ENCODE results near the gene ROMO1.
"Not testable (repeated sequence)": the region's sequence is repeated elsewhere in the genome, so short reads cannot be mapped to it uniquely, and the experiment has no call there.

Gene ROMO1

DNA sequence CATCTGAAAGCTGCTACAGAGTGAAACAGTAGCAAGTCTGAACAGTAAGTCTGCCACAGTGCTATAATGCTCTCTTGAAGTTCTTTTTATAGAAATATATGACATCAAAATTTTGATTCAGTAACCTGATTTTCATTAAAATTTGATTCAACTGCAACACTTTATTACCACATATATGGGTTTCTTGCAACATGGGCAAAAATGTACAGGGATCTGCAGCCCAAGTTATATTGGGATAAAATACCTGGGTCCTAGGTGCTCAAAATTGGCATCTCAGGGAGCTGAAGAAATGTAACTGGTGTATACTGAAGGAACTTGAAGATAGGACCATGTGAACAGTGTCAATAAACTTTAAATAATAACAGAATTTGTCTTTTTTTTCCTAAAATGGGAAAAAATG is 10.8 kb downstream of the ROMO1 start:
- no peak for DNase-seq (ENCODE audit: low read depth in 3 of 3)

DNA sequence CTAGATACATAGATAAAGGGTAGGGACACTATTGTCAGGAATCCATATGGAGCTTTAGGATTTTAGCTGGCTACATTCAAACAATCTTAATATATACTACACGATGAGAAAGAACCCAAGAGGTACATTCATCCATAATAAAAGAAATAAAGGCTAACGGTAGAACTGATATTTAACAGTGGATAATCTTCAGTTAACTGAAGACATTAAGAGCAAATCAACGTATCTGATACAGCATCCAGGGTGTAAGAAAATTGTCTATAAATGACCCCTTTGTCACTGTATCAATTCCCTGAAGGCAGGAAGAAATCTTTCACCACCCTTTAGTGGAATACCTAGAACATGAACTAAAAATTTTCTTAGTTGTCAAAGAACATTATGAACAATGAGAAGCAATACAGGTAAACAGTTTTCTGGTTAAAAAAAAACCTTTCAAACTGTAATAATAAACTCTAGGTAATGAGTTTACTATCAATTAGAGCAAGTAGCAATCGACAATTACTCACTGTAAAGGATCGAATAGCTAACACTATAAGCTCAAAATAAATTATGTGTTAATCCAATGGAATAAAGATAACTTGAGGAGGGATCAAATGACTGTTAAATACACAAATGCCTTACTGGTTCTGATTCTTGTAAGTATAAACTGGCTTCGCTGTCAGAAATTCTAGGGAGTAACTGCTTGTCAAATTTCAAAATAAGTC is 11.8 kb downstream of the ROMO1 start:
- DNase-seq (ENCODE audit: low read depth in 3 of 3): no peak

DNA sequence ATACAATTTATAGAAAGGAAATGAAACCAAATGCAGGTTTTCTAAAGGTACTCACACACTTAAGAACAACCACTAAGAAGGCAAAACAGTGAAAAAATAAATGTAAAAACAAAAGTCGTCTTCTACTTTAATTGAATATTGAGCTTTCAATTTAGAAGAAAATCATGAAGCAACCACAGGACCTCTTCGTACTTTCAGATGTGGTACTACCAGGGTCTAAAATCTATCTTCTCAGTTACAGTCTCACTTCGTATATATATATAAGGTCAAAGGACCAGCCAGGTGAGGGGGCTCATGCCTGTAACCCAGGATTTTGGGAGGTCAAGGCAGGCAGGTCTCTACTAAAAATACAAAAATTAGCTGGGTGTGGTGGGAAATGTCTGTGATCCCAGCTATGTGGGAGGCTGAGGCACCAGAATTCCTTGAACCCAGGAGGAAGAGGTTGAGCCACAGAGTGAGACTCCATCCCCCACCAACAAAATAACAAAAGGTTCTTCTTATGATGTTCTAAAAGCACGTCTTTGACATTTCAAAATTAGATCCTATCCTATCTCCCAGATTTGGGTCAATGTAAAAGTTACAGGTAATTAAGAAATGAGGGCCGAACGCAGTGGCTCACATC is 12.5 kb downstream of the ROMO1 start:
- no peak for DNase-seq (ENCODE audit: low read depth in 3 of 3)

DNA sequence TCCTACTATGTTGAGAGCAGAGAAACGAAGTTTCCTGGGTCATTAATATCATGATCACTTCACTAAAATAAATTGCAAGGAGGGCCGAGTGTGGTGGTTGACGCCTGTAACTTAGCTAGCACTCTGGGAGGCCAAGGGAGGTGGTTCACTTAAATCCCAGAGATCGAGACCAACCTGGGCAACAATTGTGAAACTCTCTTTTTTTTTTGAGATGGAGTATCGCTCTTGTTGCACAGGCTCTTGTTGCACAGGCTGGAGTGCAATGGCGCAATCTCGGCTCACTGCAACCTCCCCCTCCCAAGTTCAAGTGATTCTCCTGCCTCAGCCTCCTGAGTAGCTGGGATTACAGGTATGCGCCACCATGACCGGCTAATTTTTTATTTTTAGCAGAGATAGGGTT is 13.9 kb downstream of the ROMO1 start:
- not testable (repeated sequence) for DNase-seq (ENCODE audit: low read depth in 3 of 3)

DNA sequence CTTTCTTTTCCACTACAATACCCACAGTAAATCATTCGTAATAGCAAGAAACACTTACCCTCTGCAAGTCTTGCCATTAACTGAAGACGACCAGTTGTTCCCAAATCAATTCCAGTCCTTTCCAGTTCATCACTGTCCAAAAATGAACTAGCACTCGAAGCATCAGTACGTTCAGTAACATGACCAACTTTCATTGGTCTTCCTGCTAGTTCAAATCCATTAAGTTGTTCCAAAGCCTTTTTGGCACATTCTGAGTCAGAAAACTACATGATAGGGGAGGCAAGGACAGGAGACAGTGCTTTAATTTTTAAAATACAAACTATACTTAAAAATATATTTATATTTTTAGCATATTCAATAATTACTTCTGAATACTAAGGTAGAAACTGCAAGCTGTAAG is 14.9 kb downstream of the ROMO1 start:
- no peak for DNase-seq (ENCODE audit: low read depth in 3 of 3)

DNA sequence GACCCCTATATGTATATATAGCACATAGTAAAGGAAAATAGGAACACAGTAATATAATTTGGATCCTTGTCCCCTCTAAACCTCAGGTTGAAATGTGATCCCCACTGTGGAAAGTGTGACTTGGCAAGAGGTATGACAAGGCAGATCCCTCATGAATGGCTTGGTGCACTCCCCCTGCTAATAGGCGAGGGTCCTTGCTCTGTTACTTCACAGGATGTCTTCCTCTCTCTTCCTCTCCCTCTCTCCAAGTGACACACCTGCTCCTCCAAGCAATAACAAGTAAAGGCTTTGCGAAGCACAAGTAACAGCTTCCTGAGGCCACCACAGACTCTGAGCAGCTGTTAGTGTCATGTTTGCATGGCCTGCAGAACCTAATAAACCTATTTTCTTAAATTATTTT is 16.4 kb downstream of the ROMO1 start:
- DNase-seq (ENCODE audit: low read depth in 3 of 3): no peak

DNA sequence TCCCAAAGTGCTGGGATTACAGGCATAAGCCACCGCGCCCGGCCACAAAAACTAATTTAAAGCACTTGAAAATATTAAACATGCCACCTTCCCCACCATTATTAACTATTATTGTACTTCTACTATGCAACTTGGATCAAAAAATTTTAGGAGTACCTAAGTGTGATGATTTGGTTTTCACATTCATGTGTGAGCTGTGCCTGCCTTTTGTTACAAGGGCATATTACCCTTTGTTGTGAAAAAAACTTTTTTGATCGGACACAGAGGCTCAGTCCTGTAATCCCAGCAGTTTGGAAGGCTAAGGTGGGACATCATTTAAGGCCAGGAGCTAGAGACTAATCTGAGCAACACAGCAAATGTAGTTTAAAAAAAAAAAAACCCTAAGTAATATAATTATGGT is 17.1 kb downstream of the ROMO1 start:
- no peak for DNase-seq (ENCODE audit: low read depth in 3 of 3)

DNA sequence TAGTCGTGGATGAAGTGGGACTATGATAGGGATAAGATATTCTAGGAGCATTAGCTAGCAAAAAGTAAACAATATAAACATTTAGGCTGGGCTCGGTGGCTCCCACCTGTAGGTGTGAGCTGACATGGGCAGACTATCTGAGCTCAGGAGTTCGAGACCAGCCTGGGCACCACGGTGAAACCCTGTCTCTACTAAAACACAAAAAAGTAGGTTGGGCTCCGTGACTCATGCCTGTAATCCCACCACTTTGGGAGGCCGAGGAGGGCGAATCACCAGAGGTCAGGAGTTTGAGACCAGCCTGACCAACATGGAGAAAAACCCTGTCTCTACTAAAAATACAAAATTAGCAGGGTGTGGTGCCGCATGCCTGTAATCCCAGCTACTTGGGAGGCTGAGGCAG is 19.1 kb downstream of the ROMO1 start:
- not testable (repeated sequence) for DNase-seq (ENCODE audit: low read depth in 3 of 3)

DNA sequence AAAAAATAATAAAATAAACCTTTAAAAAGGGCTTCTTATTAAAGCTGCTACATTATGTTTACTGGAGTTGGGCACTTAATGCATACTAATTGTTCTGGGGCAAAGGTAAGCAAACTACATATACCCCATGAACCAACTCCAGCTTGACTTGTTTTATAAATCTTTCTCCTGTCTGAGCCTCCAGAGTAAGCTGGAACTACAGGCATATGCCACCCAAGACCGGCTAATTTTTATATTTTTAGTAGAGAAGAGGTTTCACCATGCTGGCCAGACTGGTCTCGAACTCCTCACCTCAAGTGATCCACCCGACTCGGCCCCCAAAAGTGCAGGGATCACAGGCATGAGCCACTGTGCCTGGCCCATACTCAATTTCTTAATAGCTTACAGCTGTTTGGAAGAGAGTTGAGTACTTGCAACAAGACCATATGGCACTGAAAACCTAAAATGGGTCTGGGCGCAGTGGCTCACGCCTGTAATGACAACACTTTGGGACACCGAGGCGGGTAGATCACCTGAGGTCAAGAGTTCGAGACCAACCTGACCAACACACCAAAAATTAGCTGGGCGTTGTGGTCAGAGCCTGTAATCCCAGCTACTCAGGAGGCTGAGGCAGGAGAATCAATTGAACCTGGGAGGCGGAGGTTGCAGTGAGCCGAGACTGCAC is 19.9 kb downstream of the ROMO1 start:
- no peak for DNase-seq (ENCODE audit: low read depth in 3 of 3)

DNA sequence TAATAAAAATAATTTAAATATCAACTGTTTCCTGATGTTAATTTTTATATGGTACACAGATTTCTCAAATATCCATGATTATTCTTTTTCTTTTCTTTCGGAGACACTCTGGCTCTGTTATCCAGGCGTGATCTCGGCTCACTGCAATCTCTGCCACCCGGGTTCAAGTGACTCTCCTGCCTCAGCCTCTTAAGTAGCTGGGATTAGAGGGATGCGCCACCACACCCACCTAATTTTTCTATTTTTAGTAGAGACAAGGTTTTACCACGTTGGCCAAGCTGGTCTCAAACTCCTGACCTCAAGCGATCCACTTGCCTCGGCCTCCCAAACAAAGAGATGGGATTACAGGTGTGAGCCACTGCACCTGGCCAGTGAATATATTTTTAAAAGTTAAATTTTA is 20.5 kb downstream of the ROMO1 start:
- DNase-seq (ENCODE audit: low read depth in 3 of 3): no peak

DNA sequence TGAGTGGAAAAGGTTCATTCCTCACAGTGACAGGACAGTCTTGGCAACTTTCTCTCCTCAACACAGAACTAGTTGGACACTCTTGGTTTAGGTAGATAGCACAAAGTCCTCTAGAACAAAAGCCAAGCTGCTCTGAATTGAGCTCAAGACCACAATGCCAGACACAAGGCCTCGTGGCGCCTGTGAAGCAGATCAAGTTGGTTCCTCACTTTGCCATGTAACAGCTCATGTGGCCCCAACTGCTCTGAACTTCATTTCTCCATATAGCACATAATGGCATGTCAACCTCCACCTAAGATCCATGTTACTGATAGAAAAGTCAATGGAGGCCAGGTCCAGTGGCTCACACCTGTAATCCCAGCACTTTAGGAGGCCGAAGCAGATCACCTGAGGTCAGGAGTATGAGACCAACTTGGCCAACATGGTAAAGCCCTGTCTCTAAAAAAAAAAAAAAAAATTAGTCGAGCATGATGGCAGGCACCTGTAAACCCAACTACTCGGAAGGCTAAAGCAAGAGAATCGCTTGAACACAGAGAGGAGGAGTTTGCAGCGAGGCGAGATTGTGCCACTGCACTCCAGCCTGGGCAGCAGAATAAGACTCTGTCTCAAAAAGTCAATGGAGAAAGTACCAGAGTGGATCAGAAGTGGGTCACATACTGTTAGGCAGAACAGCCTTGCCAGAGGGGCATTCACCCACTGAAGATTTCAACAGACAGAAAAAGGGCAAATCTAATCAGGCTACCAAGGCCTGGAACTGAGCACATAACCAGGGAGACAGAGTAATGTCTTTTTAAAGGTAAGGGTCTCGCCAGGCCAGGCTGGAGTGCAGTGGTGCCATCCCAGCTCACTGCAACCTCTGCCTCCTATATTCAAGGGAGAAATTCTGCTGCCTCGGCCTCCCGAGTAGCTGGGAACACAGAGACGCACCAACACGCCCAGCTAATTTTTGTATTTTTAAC is 21.2 kb downstream of the ROMO1 start:
- no peak for DNase-seq (ENCODE audit: low read depth in 3 of 3)

DNA sequence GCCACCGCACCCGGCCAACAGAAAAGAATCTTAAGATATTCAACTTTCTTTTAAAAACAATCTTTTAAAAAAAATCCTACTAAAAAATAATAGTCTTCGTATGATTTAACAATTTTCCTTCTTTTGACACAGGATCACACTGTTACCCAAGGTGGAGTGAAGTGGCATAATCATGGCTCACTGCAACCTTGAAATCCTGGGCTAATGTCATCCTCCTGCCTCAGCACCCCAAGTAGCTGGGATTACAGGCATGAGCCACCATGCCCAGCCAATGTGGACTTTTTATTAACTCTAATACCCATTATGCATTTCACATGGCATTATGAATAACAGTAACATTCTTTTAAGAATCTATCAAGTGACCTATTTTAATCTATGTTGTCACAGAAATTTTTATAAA is 22.0 kb downstream of the ROMO1 start:
- DNase-seq (ENCODE audit: low read depth in 3 of 3): no peak

DNA sequence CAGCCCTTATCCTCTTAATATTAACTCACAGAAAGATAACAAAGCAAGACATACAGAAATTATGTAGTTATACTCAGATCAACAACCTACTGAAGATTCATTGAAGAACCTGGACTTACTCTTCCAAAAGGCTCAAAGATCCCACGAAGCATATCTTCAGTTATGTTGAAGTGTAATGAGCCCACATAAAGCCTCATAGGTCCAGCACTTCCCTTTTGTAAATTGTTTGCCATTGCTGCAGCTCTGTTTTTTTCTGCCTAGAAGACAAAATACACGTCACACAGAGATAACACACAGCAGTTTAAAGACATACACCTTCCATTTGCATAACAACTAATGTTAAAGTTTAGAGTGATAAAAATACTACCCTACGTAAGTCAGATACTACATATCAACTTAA is 22.4 kb downstream of the ROMO1 start:
- no peak for DNase-seq (ENCODE audit: low read depth in 3 of 3)

DNA sequence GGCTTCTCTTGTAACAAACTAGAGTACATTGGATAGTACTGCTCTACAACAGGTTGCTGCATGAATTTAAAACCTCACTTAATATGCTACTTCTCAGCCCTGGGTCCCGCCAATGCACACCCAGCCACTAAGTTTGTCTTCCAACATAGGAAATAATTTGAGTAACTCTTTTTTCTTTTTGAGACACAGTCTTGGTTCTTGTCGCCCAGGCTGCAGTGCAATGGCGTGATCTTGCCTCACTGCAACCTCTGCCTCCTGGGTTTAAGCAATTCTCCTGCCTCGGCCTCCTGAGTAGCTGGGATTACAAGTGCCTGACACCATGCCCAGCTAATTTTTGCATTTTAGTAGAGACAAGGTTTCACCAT is 24.1 kb downstream of the ROMO1 start:
- not testable (repeated sequence) for DNase-seq (ENCODE audit: low read depth in 3 of 3)

DNA sequence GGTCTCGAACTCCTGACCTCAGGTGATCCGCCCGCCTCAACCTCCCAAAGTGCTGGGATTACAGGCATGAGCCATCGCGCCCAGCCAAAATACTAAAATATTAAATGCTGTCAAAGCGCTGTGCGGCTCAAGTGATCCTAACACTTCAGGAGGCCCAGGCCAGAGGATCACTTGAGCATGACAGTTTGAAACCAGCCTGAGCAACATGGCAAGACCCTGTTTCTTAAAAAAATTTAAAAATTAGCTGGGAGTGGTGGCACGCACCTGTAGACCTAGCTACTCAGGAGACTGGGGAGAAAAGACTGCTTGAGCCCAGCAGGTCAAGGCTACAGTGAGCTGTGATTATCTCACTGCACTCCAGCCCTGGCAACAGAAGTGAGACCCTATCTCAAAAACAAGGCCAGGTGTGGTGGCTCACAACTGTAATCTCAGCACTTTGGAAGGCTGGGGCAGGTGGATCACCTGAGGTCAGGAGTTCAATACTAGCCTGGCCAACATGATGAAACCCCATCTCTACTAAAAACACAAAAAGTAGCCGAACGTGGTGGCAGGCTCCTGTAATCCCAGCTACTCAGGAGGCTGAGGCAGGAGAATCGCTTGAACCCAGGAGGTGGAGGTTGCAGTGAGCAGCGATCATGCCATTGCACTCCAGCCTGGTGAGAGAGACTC is 24.6 kb downstream of the ROMO1 start:
- DNase-seq (ENCODE audit: low read depth in 3 of 3): not testable (repeated sequence)

DNA sequence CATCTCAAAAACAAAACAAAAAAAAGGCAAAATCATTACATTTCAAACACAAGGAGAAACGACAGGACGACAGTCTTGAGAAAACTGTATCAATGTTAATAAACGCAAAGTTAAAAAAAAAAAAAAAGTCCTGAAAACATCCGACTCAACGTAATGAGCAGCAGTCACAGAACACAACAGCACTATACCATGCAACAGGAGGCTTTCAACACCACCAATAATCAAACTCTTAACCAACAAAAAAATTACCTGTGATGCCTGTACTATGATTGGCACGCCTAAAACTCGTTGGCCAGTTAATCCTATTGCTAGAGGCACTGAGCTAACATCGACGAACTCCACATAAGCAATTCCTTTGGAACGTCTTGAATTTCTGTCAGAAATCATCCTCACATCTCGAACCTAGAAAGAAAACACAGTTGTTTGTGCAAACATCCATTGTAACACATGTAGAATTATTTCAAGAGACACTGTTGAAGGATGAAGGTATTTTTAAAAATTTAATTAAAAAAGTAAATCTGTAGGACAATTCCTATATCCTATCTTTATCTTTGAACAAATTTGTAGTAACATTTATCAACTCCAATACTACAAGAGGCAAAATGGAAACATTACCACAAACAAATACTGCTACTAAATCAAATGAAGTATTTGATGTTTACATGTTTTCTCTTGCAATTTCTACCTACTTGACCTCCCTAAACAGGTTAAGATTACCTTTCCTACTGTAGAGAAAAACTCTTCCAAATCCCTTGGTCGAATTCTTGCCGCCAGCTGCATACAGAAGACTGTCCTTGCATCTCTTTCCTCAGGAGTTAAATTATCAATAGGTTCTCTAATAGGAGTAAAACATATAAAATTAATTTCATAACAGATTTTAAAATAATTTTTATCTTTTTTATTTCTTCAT is 25.4 kb downstream of the ROMO1 start:
- no peak for DNase-seq (ENCODE audit: low read depth in 3 of 3)

DNA sequence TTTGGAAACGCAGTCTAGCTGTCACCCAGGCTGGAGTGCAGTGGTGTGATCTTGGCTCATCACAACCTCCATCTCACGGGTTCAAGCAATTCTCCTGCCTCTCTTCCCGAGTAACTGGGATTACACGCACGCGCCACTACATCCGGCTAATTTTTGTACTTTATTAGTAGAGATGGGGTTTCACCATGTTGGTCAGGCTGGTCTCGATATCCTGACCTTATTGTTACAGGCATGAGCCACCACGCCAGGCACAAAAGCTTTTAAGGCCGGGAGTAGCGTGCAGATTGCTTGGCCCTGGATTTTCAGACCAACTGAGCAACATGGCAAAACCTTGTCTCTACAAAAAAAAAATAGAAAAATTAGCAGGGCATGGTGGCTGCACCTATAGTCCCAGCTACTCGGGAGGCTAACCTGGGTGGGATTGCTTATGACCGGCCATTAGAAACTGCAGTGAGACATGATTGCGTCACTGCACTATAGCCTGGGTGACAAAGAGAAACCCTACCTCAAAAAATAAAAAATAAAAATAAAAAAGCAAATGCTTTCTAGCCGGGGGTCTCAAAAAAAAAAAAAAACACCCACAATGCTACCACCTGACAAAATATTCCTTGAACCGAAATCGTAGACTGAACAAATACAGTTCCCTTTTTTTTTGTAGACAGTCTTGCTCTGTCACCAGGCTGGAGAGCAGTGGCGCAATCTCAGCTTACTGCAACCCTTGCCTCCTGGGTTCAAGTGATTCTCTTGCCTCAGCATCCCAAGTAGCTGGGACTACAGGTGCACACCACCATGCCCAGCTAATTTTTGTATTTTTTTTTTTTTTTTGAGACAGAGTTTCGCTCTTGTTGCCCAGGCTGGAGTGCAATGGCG is 27.9 kb downstream of the ROMO1 start:
- DNase-seq (ENCODE audit: low read depth in 3 of 3): no peak

DNA sequence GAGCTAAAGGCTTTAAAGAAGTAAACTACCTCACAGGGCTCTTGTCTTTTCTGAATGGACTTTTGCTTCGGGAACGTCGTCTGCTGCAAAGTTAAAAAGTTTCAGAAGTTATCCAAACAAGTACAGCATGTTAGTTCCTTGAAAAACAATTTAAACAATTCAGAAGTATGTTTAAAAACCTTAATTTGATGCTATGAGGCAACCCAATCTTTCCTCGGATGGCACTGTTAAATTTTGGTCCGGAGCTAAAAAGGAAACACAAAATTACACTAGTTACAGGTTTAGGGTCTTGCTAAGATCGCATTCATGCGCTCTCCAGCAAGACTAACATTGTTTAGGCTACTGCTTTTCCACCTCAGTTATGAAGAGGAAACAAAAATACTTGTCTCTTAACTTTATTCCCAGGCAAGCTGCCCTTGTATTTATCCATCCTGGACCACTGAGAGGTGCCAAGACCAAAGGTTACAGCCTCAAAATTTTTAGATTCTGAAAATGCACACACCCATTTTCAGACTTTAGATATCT is 30.1 kb downstream of the ROMO1 start:
- DNase-seq (ENCODE audit: low read depth in 3 of 3): no peak

DNA sequence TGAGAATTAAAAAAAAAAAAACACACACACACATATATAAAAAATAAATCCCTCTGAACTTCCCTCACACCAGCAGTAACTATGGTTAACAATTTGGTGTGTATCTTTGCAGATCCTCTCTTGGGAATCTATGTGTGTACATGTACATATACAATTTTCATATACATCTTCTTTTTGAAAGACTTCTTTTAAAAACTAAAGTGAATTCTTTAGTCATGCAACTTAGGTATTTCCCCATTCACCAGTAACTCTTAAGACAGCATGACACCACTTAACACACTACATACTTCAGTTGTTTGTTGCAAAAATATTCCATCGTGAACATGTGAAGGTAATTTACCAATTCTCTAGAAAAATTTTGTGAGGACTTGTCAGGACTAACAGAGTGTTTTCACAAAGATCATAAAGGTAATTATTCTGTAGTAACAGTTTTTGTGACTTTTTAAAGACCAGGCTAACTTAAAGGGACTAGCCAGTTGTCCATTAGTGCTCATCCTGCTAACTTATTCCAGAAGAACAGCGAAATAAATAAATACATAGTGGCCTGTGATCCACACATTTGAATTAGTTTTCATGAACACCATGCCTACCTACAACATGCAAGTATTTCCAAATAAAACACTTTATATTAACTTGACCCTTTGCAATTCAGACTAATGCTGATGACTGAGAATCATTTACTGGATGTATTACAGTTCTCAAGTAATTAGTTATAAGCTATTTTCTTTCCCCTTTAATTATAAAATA is 30.8 kb downstream of the ROMO1 start:
- no peak for DNase-seq (ENCODE audit: low read depth in 3 of 3)

Measured in stimulated activated CD4-positive, alpha-beta T cell treated with anti-CD3 and anti-CD28 coated beads, TNF-alpha, amount 100 ng/mL, for 4 hours (primary cell).